Left lung (tissue), 10 donors: ENCODE data around the gene DCTN3. TPM values are rescaled to one million over a fixed set of nuclear protein-coding genes. Genes with fewer than 3 reads are reported as not detected.

Source experiments
- ATAC-seq: fragments of 200-7000 bp; cut with Tn5 transposase; one replicate; pipeline ENCODE4 v1.9.1; 2020; ENCODE audit warnings: moderate library complexity
- DNase-seq, 4 donors: peaks; one replicate each; pipeline ENCODE4 v3.0.0-alpha.2; 2013 to 2020
- H3K27ac ChIP-seq, 2 donors: fragments of 200-600 bp; sonication (generic) in 1 of 2; one replicate each; pipeline versions ENCODE4 v1.5.0 to v1.8.0; 2020 to 2021
- H3K27me3 ChIP-seq, 2 donors: fragments of 200-600 bp; sonication (generic) in 1 of 2; one replicate each; pipeline versions ENCODE4 v1.5.0 to v1.8.0; 2020 to 2021
- H3K36me3 ChIP-seq, 2 donors: fragments of 200-600 bp; sonication (generic) in 1 of 2; one replicate each; pipeline versions ENCODE4 v1.5.0 to v1.8.0; 2020 to 2021
- H3K4me1 ChIP-seq, 2 donors: fragments of 200-600 bp; one replicate each; pipeline ENCODE4 v1.8.0; 2021
- H3K4me3 ChIP-seq, 2 donors: fragments of 200-600 bp; sonication (generic) in 1 of 2; one replicate each; pipeline versions ENCODE4 v1.5.0 to v1.8.0; 2020 to 2021; ENCODE audit warnings: mild to moderate bottlenecking in 1 of 2
- H3K9me3 ChIP-seq, 2 donors: fragments of 200-600 bp; sonication (generic) in 1 of 2; one replicate each; pipeline versions ENCODE4 v1.5.0 to v1.8.0; 2020 to 2021
- CTCF ChIP-seq, 2 donors: fragments of 200-600 bp; sonication (generic) in 1 of 2; IDR thresholded peaks; one replicate each; pipeline versions ENCODE4 v1.5.0 to v1.8.0; 2021; ENCODE audit warnings: antibody characterized with exemption in 2 of 2
- intact Hi-C, 2 donors: fragments of 100-400 bp; cut with DNase I; formaldehyde crosslinking; loops; one replicate each; pipeline versions ENCODE4 v1.11.2 to v1.14.2; 2022
- polyA plus RNA-seq, 6 donors: library from polyadenylated mRNA; unstranded; fragments of 120-200 nt; gene quantifications; one replicate each; pipeline ENCODE4 v1.2.1, GENCODE V29; 2013; ENCODE audit not compliant: insufficient read length in 6 of 6
- total RNA-seq, 2 donors: library from RNA; stranded (reverse); fragmentation: NEBNext Ultra II Directional; extraction: Animal tissue kit (Norgen Biotek cat#: 25700); gene quantifications; one replicate each; pipeline ENCODE4 v1.2.1, GENCODE V29; 2021
- donor health status: DM: no; HTN: yes; CAD: no.
- donor health status: DM: no; HTN: no; CAD: no.

The DCTN3 gene
- total and polyA plus RNA-seq, 8 donors: 69.8 to 111 (median 91.4) TPM

- Histone ChIP-seq H3K4me1 (peaks cover 1 to 14% of the 10 kb centered on the region in 2 donors), H3K36me3 (no peaks in the 10 kb centered on the region), H3K27me3 (peaks cover 28 to 100% of the 10 kb centered on the region in 2 donors), H3K4me3 (no peak overlapping the region), H3K27ac (no peak overlapping the region), H3K9me3 (no peaks in the 10 kb centered on the region)
- ATAC-seq (no peak), DNase-seq (no peak)
- intact Hi-C loops: no loop called here
- no peak for TF ChIP-seq CTCF (IDR thresholded peaks at IDR 0.05)
Measured at GRCh38 chr9:34584970-34585369, 35.3 kb downstream of the DCTN3 start.

- ATAC-seq (no peak), DNase-seq (no peak)
- Histone ChIP-seq H3K27me3 (peaks cover 20 to 100% of the 10 kb centered on the region in 2 donors), H3K27ac (no peak overlapping the region), H3K36me3 (no peaks in the 10 kb centered on the region), H3K9me3 (no peaks in the 10 kb centered on the region), H3K4me3 (no peak overlapping the region), H3K4me1 (peaks cover 0 to 7% of the 10 kb centered on the region in 2 donors)
- intact Hi-C loops: no loop called here
- TF ChIP-seq CTCF (IDR thresholded peaks at IDR 0.05): no peak
Measured at GRCh38 chr9:34582787-34583186, 37.5 kb downstream of the DCTN3 start.

- peaks cover 17 to 100% of the 10 kb centered on the region in 2 donors for H3K27me3 ChIP-seq
- ATAC-seq: no peak
- no peaks in the 10 kb centered on the region for H3K36me3 ChIP-seq
- H3K4me3 ChIP-seq: no peak overlapping the region
- H3K9me3 ChIP-seq: no peaks in the 10 kb centered on the region
- intact Hi-C loops: no loop called here
- no peak for TF ChIP-seq CTCF (IDR thresholded peaks at IDR 0.05)
- DNase-seq: no peak
- H3K27ac ChIP-seq: no peak overlapping the region
- peaks cover 0 to 7% of the 10 kb centered on the region in 2 donors for H3K4me1 ChIP-seq
Measured at GRCh38 chr9:34581318-34581717, 39.0 kb downstream of the DCTN3 start.

GRCh38 chr9:34580358-34580757, 39.9 kb downstream of the DCTN3 start:
- Histone ChIP-seq H3K36me3 (no peaks in the 10 kb centered on the region), H3K27me3 (peaks cover 17 to 100% of the 10 kb centered on the region in 2 donors), H3K9me3 (no peaks in the 10 kb centered on the region), H3K4me3 (no peak overlapping the region), H3K27ac (no peak overlapping the region), H3K4me1 (peaks cover 0 to 7% of the 10 kb centered on the region in 2 donors)
- TF ChIP-seq CTCF (IDR thresholded peaks at IDR 0.05): no peak
- DNase-seq (no peak), ATAC-seq (no peak)
- intact Hi-C loops: no loop called here

- Histone ChIP-seq H3K27ac (no peak overlapping the region), H3K27me3 (peaks cover 17 to 100% of the 10 kb centered on the region in 2 donors), H3K36me3 (no peaks in the 10 kb centered on the region), H3K4me3 (no peak overlapping the region), H3K9me3 (no peaks in the 10 kb centered on the region), H3K4me1 (peaks cover 0 to 7% of the 10 kb centered on the region in 2 donors)
- ATAC-seq (no peak), DNase-seq (no peak)
- intact Hi-C loops: no loop called here
- TF ChIP-seq CTCF (IDR thresholded peaks at IDR 0.05): no peak
Measured at GRCh38 chr9:34579808-34580163, 40.5 kb downstream of the DCTN3 start.
